Cardiac fibroblast (primary cell): ENCODE results near the gene SERP2.

Experiments used
- DNase-seq, 2 donors: peaks; one replicate each; pipeline versions ENCODE4 v3.0.0 to v3.0.0-alpha.2; 2010; ENCODE audit warnings: low read depth in 2 of 2
- H3K4me3 ChIP-seq, 2 donors: replicated peaks in 1 of 2; 1 replicate in 1 of 2; 2 replicates in 1 of 2; pipeline ENCODE4 v1.5.1; 2011; ENCODE audit warnings: low read depth in 2 of 2, low read length in 2 of 2, mild to moderate bottlenecking in 2 of 2, moderate library complexity in 1 of 2
- CTCF ChIP-seq: IDR thresholded peaks from one replicate; pipeline ENCODE4 v1.5.1; 2011; ENCODE audit warnings: low read depth, mild to moderate bottlenecking, low read length, inconsistent platforms

SERP2 gene

GRCh38 chr13:44415815-44416214 lies 42.2 kb downstream of the SERP2 start:
- H3K4me3 ChIP-seq, result no peak overlapping the region
- TF ChIP-seq CTCF, result no peak
- no peak for DNase-seq

GRCh38 chr13:44416301-44416700 lies 42.7 kb downstream of the SERP2 start:
- TF ChIP-seq CTCF, result no peak
- DNase-seq, result no peak
- H3K4me3 ChIP-seq, result no peak overlapping the region

DNA sequence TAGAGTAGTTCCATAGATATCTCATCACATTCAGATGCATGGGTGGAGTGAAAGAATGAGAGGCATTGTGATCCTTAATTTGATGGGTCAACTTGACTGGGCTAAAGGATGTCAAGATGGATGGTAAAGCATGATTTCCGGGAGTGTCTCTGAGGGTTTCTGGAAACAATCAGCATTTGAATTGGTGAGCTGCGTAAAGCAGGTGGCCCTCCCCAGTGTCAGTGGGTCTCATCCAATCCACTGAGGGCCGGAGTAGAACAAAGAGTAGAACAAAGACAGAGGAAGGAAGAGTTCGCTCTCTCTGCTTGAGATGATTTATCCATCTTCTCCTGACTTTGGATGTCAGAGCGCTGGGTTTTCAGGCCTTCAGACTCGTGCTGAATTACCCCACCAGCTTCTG lies 43.1 kb downstream of the SERP2 start:
- no peak for TF ChIP-seq CTCF
- no peak for DNase-seq
- H3K4me3 ChIP-seq, result no peak overlapping the region

GRCh38 chr13:44417446-44417845 lies 43.8 kb downstream of the SERP2 start:
- TF ChIP-seq CTCF, result no peak
- no peak overlapping the region for H3K4me3 ChIP-seq
- DNase-seq, result no peak

- no peak for DNase-seq
- no peak for TF ChIP-seq CTCF
- no peak overlapping the region for H3K4me3 ChIP-seq
Observed at GRCh38 chr13:44417876-44418275, 44.3 kb downstream of the SERP2 start.

DNA sequence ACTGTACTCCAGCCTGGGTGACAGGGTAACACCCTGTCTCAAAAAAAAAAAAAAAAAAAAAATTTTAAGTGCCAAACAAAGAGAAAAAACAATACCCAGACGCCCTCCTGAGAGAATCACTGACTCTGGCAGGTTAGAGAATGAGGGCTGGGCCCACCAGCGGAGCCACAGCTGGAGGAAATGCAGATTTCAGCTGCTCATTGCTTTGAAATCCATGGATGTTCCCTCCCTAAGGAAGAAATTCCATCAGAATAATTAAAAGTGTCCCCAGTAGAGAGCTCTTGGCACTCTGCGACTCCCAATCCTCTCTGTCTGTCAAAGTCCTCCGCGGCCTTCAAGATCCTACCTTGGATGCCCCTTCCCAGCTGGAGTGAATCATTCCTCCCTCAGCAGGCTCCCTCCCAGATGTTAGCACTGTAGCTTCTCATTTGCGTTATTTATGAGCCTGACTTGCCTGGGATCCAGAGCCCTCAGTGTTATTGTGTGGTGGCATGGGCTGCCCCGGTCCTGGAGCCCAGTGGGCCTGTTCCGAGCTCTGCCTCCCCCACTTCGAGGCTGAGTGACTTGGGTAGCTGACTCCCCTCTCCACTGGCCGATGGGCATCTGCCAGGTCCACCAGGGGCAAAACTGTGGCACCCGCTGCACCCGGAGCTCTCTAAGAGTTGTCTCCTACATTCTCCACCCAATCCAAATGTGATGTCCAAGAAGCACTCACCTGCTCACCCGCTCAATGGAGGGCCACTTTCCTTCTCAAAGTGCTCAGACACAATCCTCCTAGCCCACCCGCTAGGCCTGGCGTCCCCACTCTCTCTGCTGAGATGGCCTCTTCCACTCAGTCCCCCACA lies 47.0 kb downstream of the SERP2 start:
- no peak for DNase-seq
- H3K4me3 ChIP-seq, result no peak overlapping the region
- no peak for TF ChIP-seq CTCF
